HEK293 (cell line): Measurements from ENCODE around the gene CNDP2.

ENCODE experiments used
- CTCF ChIA-PET: fragments of 350-600 bp; formaldehyde crosslinking; extraction: SDS; loops from one replicate; lab custom pipeline; 2021; ENCODE audit warnings: antibody characterized with exemption; lab: Yijun Ruan, JAX
- POLR2A ChIA-PET: fragments of 300-600 bp; formaldehyde crosslinking; extraction: SDS; loops from one replicate; lab custom pipeline; 2020; ENCODE audit warnings: antibody characterized with exemption, inconsistent platforms; lab: Yijun Ruan, JAX
- H3K27ac ChIP-seq: fragments of 200-500 bp; sonication (Bioruptor generic); 2 replicates; pipeline ENCODE4 v1.5.1; 2014; ENCODE audit warnings: low read depth, low read length, control low read depth, inconsistent platforms; ENCODE audit errors: extremely low read depth
- H3K36me3 ChIP-seq, 2 experiments: fragments of 200-500 bp in 1 of 2; sonication (Bioruptor generic) in 1 of 2; 1 replicate in 1 of 2; 2 replicates in 1 of 2; pipeline ENCODE4 v1.5.1; 2014 to 2017; ENCODE audit warnings: inconsistent platforms in 2 of 2, low read length in 2 of 2; ENCODE audit not compliant: control insufficient read depth in 2 of 2, insufficient read depth in 1 of 2
- H3K4me1 ChIP-seq: fragments of 200-500 bp; sonication (Bioruptor generic); 2 replicates; pipeline ENCODE4 v1.5.1; 2014; ENCODE audit warnings: mild to moderate bottlenecking, low read length, inconsistent platforms; ENCODE audit not compliant: control insufficient read depth, insufficient read depth
- H3K4me3 ChIP-seq: 2 replicates; pipeline ENCODE4 v1.5.1; 2011; ENCODE audit warnings: low read depth, mild to moderate bottlenecking, control low read depth, low read length, moderate library complexity
- H3K9me3 ChIP-seq: fragments of 200-500 bp; sonication (Bioruptor generic); 2 replicates; pipeline ENCODE4 v1.5.1; 2014; ENCODE audit warnings: low read depth, low read length, inconsistent platforms; ENCODE audit not compliant: control insufficient read depth, insufficient read depth
- BCL11B ChIP-seq: fragments of 450-650 bp; formaldehyde crosslinking; IDR thresholded peaks from 2 replicates; pipeline ENCODE4 v1.5.1; 2016; ENCODE audit warnings: low read depth, missing biosample characterization, missing genetic modification characterization
- HIC1 ChIP-seq: fragments of 450-650 bp; formaldehyde crosslinking; IDR thresholded peaks from 2 replicates; pipeline ENCODE4 v1.5.1; 2016; ENCODE audit warnings: missing biosample characterization, missing genetic modification characterization
- KLF7 ChIP-seq: fragments of 450-650 bp; formaldehyde crosslinking; IDR thresholded peaks from 2 replicates; pipeline ENCODE4 v1.5.1; 2016; ENCODE audit warnings: missing biosample characterization, missing genetic modification characterization, borderline replicate concordance
- MEIS1 ChIP-seq: sonication (generic); formaldehyde crosslinking; IDR thresholded peaks from 2 replicates; pipeline ENCODE4 v1.8.1; 2022; ENCODE audit warnings: missing genetic modification reagents, mild to moderate bottlenecking, borderline replicate concordance
- PBX3 ChIP-seq: sonication (generic); formaldehyde crosslinking; IDR thresholded peaks from 2 replicates; pipeline ENCODE4 v1.8.1; 2022; ENCODE audit warnings: mild to moderate bottlenecking, moderate library complexity, missing genetic modification reagents
- ZBTB1 ChIP-seq: fragments of 450-650 bp; formaldehyde crosslinking; IDR thresholded peaks from 2 replicates; pipeline ENCODE4 v1.5.1; 2016; ENCODE audit warnings: missing biosample characterization, missing genetic modification characterization
- ZBTB26 ChIP-seq: fragments of 450-650 bp; formaldehyde crosslinking; optimal IDR thresholded peaks from 2 replicates; pipeline ENCODE3; 2016; ENCODE audit warnings: missing biosample characterization, mild to moderate bottlenecking, missing genetic modification characterization
- ZFP37 ChIP-seq: fragments of 450-650 bp; formaldehyde crosslinking; IDR thresholded peaks from 2 replicates; pipeline ENCODE4 v1.5.1; 2016; ENCODE audit warnings: missing biosample characterization, missing genetic modification characterization
- ZNF146 ChIP-seq: fragments of 450-650 bp; formaldehyde crosslinking; IDR thresholded peaks from 2 replicates; pipeline ENCODE4 v1.5.1; 2016; ENCODE audit warnings: missing biosample characterization, missing genetic modification characterization
- ZNF2 ChIP-seq: fragments of 450-650 bp; formaldehyde crosslinking; IDR thresholded peaks from 2 replicates; pipeline ENCODE4 v1.5.1; 2016; ENCODE audit warnings: missing biosample characterization, missing genetic modification characterization
- ZNF341 ChIP-seq: fragments of 450-650 bp; formaldehyde crosslinking; IDR thresholded peaks from 2 replicates; pipeline ENCODE4; 2016; ENCODE audit warnings: low read depth, missing biosample characterization, missing genetic modification characterization
- ZNF366 ChIP-seq: fragments of 450-650 bp; formaldehyde crosslinking; conservative IDR thresholded peaks from 2 replicates; pipeline ENCODE4 v1.5.1; 2016; ENCODE audit warnings: missing biosample characterization, missing genetic modification characterization
- ZNF37A ChIP-seq: fragments of 450-650 bp; IDR thresholded peaks from 2 replicates; pipeline ENCODE4 v1.5.1; 2018; ENCODE audit warnings: missing biosample characterization, missing genetic modification characterization
- ZNF404 ChIP-seq: fragments of 450-650 bp; formaldehyde crosslinking; IDR thresholded peaks from 2 replicates; pipeline ENCODE4 v1.5.1; 2017; ENCODE audit warnings: missing biosample characterization, missing genetic modification characterization
- ZNF426 ChIP-seq: fragments of 450-650 bp; formaldehyde crosslinking; IDR thresholded peaks from 2 replicates; pipeline ENCODE4 v1.5.1; 2017; ENCODE audit warnings: missing biosample characterization, missing genetic modification characterization, mild to moderate bottlenecking, inconsistent platforms, moderate library complexity
- ZNF621 ChIP-seq: fragments of 450-650 bp; formaldehyde crosslinking; IDR thresholded peaks from 2 replicates; pipeline ENCODE4 v1.5.1; 2017; ENCODE audit warnings: missing biosample characterization, missing genetic modification characterization
- ZNF623 ChIP-seq: fragments of 450-650 bp; formaldehyde crosslinking; IDR thresholded peaks from 2 replicates; pipeline ENCODE4 v1.5.1; 2016; ENCODE audit warnings: missing biosample characterization, missing genetic modification characterization
- ZNF624 ChIP-seq: fragments of 450-650 bp; formaldehyde crosslinking; IDR thresholded peaks from 2 replicates; pipeline ENCODE4 v1.5.1; 2017; ENCODE audit warnings: missing biosample characterization, missing genetic modification characterization
- ZNF654 ChIP-seq: fragments of 450-650 bp; formaldehyde crosslinking; IDR thresholded peaks from 2 replicates; pipeline ENCODE4 v1.5.1; 2016; ENCODE audit warnings: low read depth, missing biosample characterization, missing genetic modification characterization
- ZNF670 ChIP-seq: fragments of 450-650 bp; formaldehyde crosslinking; IDR thresholded peaks from 2 replicates; pipeline ENCODE4 v1.5.1; 2016; ENCODE audit warnings: missing biosample characterization, missing genetic modification characterization, low read depth
- ZNF701 ChIP-seq: fragments of 450-650 bp; formaldehyde crosslinking; IDR thresholded peaks from 2 replicates; pipeline ENCODE4 v1.5.1; 2016; ENCODE audit warnings: missing biosample characterization, missing genetic modification characterization
- ZNF747 ChIP-seq: fragments of 450-650 bp; formaldehyde crosslinking; IDR thresholded peaks from 2 replicates; pipeline ENCODE4 v1.5.1; 2016; ENCODE audit warnings: missing biosample characterization, missing genetic modification characterization
- ZNF830 ChIP-seq: fragments of 450-650 bp; IDR thresholded peaks from 2 replicates; pipeline ENCODE4 v1.5.0; 2018; ENCODE audit warnings: missing biosample characterization, missing genetic modification characterization, low read depth, mild to moderate bottlenecking, moderate library complexity
- TF ChIP-seq, protein P1 (sequence below): fragments of 450-650 bp; formaldehyde crosslinking; IDR thresholded peaks from 2 replicates; pipeline ENCODE4 v1.5.1; 2016; ENCODE audit warnings: missing biosample characterization, missing genetic modification characterization
- TF ChIP-seq, protein P2 (sequence below): fragments of 450-650 bp; formaldehyde crosslinking; IDR thresholded peaks from 2 replicates; pipeline ENCODE4 v1.5.1; 2016; ENCODE audit warnings: missing biosample characterization, missing genetic modification characterization
- TF ChIP-seq, protein P3 (sequence below): fragments of 450-650 bp; formaldehyde crosslinking; IDR thresholded peaks from 2 replicates; pipeline ENCODE4 v1.5.1; 2016; ENCODE audit warnings: missing biosample characterization, missing genetic modification characterization, low read depth

The CNDP2 gene

DNA sequence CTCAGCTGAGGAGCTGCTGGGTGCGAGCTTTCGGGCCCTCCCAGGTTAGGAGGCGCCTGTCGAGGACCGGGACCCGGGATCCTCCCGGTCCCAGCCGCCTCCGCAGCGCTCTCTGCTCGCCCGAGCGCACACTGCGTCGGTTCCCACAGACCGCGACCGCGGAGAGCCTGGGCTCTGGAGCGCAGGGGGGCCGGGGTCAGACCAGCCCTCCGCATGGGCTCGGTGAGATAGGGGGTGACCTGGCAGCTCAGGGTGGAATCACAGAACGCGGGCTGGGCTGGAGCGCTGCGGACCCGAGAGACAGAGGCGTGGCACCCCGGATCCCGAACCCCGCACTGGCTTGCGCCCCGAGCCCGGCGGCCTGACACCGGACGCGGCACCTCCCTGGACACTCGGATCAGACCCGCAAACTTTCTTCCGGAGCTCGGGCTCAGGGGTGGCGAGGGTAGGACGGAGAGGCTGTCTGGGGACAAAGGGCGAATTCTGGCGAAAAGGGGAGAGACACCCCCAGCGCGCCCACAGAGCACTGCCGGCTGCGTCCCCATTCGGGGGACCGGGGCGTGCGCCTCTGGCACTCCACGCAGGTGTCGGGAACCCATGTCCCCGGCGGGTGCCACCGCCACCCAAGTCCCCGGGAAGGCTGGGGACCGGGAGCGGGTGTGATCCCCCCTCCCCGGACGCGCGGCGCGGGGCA is 39.7 kb upstream of the CNDP2 start (continued):
- TF ChIP-seq ZBTB26 (tag by site-specific recombination) (peak; percentile 73), KLF7 (no peak), ZNF830 (no peak), ZNF404 (tag by site-specific recombination) (no peak), ZNF426 (tag by site-specific recombination) (no peak), ZNF670 (no peak), ZNF366 (no peak), HIC1 (no peak), MEIS1 (CRISPR knock-in tag) (no peak), ZNF747 (tag by site-specific recombination) (no peak), ZFP37 (tag by site-specific recombination) (no peak), ZBTB1 (no peak), ZNF2 (tag by site-specific recombination) (no peak), BCL11B (tag by site-specific recombination) (no peak)
- TF ChIP-seq, protein P1, sequence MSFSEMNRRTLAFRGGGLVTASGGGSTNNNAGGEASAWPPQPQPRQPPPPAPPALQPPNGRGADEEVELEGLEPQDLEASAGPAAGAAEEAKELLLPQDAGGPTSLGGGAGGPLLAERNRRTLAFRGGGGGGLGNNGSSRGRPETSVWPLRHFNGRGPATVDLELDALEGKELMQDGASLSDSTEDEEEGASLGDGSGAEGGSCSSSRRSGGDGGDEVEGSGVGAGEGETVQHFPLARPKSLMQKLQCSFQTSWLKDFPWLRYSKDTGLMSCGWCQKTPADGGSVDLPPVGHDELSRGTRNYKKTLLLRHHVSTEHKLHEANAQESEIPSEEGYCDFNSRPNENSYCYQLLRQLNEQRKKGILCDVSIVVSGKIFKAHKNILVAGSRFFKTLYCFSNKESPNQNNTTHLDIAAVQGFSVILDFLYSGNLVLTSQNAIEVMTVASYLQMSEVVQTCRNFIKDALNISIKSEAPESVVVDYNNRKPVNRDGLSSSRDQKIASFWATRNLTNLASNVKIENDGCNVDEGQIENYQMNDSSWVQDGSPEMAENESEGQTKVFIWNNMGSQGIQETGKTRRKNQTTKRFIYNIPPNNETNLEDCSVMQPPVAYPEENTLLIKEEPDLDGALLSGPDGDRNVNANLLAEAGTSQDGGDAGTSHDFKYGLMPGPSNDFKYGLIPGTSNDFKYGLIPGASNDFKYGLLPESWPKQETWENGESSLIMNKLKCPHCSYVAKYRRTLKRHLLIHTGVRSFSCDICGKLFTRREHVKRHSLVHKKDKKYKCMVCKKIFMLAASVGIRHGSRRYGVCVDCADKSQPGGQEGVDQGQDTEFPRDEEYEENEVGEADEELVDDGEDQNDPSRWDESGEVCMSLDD (tag by site-specific recombination) = peak; percentile 62
- TF ChIP-seq, all 188 proteins: peak for 6

- Histone ChIP-seq H3K9me3 (no peaks in the 10 kb centered on the region; the same call in 1 of the 2 replicates), H3K4me3 (peak within 1 kb of the TSS; percentile 31)
These were observed 39.0 kb upstream of the CNDP2 start, which contains the start of gene DIPK1C for GRCh38 chr18:74457043-74457724. TSS of gene DIPK1C (minus strand) at chr18:74457308. CDS start at chr18:74457259, 49 bp downstream.

More at GRCh38 chr18:74457043-74457724, 39.0 kb upstream of the CNDP2 start, which contains the start of gene DIPK1C:
- Histone ChIP-seq H3K36me3 (no peaks in the 10 kb centered on the region), H3K27ac (no peak within 1 kb of the TSS), H3K4me1 (no peaks in the 10 kb centered on the region)
- POLR2A ChIA-PET = no interaction called here
- CTCF ChIA-PET = no interaction called here
- no peak for TF ChIP-seq ZNF621
- no peak for TF ChIP-seq ZNF701
- TF ChIP-seq ZNF37A (tag by site-specific recombination) = no peak
- TF ChIP-seq ZNF623 (tag by site-specific recombination) = no peak
- TF ChIP-seq ZNF670 = no peak
- TF ChIP-seq ZNF624 (tag by site-specific recombination) = no peak
- TF ChIP-seq PBX3 (CRISPR knock-in tag) = no peak
- no peak for TF ChIP-seq ZNF654 (tag by site-specific recombination)
- TF ChIP-seq, protein P2, sequence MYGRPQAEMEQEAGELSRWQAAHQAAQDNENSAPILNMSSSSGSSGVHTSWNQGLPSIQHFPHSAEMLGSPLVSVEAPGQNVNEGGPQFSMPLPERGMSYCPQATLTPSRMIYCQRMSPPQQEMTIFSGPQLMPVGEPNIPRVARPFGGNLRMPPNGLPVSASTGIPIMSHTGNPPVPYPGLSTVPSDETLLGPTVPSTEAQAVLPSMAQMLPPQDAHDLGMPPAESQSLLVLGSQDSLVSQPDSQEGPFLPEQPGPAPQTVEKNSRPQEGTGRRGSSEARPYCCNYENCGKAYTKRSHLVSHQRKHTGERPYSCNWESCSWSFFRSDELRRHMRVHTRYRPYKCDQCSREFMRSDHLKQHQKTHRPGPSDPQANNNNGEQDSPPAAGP = no peak
- TF ChIP-seq ZNF341 (tag by site-specific recombination) = no peak
- TF ChIP-seq, protein P3, sequence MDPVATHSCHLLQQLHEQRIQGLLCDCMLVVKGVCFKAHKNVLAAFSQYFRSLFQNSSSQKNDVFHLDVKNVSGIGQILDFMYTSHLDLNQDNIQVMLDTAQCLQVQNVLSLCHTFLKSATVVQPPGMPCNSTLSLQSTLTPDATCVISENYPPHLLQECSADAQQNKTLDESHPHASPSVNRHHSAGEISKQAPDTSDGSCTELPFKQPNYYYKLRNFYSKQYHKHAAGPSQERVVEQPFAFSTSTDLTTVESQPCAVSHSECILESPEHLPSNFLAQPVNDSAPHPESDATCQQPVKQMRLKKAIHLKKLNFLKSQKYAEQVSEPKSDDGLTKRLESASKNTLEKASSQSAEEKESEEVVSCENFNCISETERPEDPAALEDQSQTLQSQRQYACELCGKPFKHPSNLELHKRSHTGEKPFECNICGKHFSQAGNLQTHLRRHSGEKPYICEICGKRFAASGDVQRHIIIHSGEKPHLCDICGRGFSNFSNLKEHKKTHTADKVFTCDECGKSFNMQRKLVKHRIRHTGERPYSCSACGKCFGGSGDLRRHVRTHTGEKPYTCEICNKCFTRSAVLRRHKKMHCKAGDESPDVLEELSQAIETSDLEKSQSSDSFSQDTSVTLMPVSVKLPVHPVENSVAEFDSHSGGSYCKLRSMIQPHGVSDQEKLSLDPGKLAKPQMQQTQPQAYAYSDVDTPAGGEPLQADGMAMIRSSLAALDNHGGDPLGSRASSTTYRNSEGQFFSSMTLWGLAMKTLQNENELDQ = no peak
- TF ChIP-seq ZNF146 (tag by site-specific recombination) = no peak
